NB4 (cell line): ENCODE measurements around the gene PRR5L.

Source experiments
- DNase-seq: peaks from one replicate; pipeline ENCODE4 v3.0.0; 2010; ENCODE audit warnings: low read depth
- H3K4me3 ChIP-seq: one replicate; pipeline ENCODE4 v1.5.1; 2011; ENCODE audit warnings: mild to moderate bottlenecking, low read depth, low read length, moderate library complexity
- CTCF ChIP-seq: IDR thresholded peaks from one replicate; pipeline ENCODE4 v1.5.1; 2012; ENCODE audit warnings: low read depth, low read length
- MAX ChIP-seq: IDR thresholded peaks from 2 replicates; pipeline ENCODE4 v1.6.1; 2011; ENCODE audit warnings: low read depth, low read length
- MYC ChIP-seq: IDR thresholded peaks from 2 replicates; pipeline ENCODE4 v1.6.1; 2011; ENCODE audit warnings: low read depth, low read length
- POLR2A ChIP-seq: IDR thresholded peaks from 2 replicates; pipeline ENCODE4 v1.6.1; 2011; ENCODE audit warnings: mild to moderate bottlenecking; ENCODE audit not compliant: insufficient read length; ENCODE audit errors: extremely low read depth

Gene PRR5L

GRCh38 chr11:36264011-36264972 is 31.8 kb upstream of the PRR5L start:
- DNase-seq, result no peak

GRCh38 chr11:36264973-36265344 is 31.1 kb upstream of the PRR5L start:
- no peak for TF ChIP-seq CTCF
- no peak for TF ChIP-seq POLR2A
- TF ChIP-seq MAX, result no peak
- TF ChIP-seq MYC, result no peak
- H3K4me3 ChIP-seq, result no peak overlapping the region
- no peak for DNase-seq

More at GRCh38 chr11:36264011-36264972, 31.8 kb upstream of the PRR5L start:
- no peak overlapping the region for H3K4me3 ChIP-seq
- TF ChIP-seq MAX (no peak), CTCF (no peak), MYC (no peak), POLR2A (no peak)

- DNase-seq, result peak; percentile 56
- TF ChIP-seq POLR2A (no peak), MYC (no peak), CTCF (peak; percentile 83)
- no peak overlapping the region for H3K4me3 ChIP-seq
These were observed 30.1 kb upstream of the PRR5L start for GRCh38 chr11:36265793-36266628.

GRCh38 chr11:36266767-36267166 is 29.3 kb upstream of the PRR5L start:
- DNase-seq, result no peak
- no peak overlapping the region for H3K4me3 ChIP-seq
- TF ChIP-seq CTCF (no peak), POLR2A (no peak), MYC (no peak), MAX (no peak)

GRCh38 chr11:36268337-36268985 is 27.6 kb upstream of the PRR5L start:
- no peak for DNase-seq
- TF ChIP-seq CTCF (no peak), POLR2A (no peak), MYC (no peak), MAX (no peak)
- no peak overlapping the region for H3K4me3 ChIP-seq
